Measurements from ENCODE around the gene C17orf113.

C17orf113 gene

DNA sequence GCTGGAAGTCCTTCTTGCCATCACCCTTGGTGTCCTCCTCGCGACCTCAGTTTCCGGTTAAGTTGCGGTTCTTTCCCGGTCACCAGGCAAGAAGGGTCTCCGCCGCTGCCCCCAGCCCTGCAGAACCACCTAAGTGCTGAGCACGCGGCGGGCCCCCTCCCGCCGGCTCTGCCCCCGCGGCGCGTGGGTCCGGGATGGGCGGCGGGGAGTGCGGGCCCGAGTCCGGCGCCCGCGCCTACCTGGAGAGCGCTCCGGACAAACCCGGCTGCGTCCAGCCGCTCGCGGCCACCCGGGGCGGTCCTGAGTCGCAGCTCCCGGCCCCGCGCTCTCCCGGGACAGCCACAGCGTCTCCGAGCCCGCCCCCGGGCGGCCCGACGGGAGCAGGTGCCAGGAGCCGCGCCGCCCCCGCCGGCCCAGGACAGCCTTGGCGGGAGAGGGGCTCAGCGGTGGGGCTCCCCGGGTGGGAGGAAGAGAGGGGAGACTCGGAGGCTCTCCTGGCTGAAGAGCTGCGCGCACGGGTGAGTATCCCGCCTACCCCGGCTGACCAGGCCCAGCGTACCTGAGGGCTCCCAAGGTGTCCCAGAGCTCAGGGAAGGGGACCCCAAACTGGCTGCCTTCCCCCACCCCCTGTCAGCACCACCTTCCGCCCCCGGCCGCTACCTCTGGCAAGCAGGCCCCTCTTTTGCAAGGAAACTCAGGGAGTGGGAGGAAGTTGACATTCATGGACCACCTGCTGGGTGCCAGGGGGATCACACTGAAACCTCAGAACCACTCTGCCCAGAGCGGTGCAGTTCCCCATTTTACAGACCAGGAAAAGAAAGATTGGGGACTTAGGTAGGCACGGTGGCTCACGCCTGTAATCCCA lies 22.2 kb upstream of the C17orf113 start:
- no peak for DNase-seq (ENCODE audit: low read depth)

DNA sequence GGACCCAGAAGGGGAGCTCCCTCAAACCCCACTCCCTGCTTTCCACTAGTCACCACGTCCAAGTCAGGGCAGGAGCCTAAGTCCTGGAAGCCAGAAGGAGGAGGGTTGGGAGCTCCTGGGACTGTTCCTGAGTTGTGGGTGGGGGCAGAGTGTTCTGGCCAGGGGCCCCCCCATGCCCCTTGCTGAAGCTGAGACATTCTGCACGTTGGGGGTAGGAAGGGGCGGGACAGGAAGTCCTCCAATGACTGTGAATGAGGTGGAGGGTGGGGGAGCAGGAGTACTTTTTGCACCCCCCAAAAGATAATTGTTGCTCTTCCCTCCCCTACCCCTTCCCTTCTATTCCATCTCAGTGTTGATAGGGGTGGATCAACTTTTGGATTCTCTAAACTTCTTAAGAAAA lies 21.4 kb upstream of the C17orf113 start:
- DNase-seq (ENCODE audit: low read depth): no peak

DNA sequence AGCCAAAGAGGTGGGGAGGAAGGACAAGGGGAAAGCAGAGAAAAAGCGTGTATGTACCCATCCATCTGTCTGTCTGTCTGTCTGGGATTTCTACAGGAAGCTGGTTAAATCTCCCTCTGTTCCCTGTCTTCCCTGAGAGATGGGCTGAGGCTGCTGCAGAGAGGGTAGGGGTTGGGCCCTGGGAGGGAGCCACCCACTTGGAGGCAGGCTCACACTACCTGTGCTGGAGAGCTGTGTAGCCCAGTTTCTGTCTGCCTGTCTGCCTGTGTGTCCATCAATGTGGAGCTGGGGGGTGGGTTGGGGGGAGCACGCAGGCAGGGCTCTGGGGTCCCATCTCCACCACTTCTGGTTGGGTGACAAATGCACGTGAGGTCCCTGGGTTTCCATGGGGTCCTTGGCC lies 18.6 kb upstream of the C17orf113 start:
- DNase-seq (ENCODE audit: low read depth): no peak

DNA sequence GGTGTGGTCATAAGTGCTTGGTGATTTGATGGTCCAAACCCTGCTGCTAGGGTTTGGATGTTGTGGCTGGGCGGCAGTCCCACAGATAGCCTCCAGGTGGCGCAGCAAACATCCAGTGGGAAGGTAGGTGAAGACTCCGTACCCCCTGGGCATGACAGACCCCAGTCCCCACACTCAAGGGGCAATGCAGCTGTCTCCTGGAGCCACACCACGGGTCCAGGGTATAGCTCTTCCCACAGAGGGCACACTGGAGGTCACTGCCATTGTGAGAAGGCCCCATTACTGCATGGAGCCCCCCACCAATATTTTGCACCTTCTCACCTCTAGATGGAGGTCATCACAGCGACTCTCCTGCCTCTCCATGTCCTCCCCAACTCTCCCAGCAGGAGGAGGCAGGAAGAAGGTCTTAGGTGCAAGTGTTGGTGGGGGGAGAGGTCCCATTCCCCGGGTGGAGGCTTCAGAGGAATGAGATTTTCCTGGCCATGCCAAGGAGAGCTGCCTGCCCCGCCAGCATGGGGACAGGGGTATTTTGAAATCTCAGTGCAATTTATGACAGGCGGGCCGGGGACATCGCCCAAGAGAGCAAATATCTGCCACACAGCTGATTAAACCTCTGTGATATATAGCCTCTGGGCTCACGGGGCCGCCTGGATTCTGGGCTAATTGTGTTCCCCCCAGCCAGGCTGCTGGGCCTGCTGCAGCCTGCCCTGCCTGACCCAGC lies 17.1 kb upstream of the C17orf113 start:
- no peak for DNase-seq (ENCODE audit: low read depth)

DNA sequence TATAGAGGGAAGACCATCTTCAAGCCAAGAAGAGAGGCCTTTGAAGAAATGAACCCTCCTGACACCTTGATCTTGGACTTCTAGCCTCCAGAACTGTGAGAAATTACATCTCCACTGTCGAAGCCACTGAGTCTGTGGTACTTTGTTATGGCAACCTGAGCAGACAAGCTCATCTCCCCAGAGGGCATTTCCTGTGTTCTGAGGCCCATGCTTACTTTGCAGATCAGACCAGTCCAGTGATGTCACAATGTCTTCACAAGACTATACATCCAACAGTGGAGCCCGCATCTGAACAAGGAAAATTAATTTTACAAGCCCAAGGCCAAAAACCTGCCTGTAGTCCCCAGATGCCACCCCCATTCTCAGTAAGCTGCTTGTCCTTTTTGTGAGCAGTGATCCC lies 14.8 kb upstream of the C17orf113 start:
- DNase-seq (ENCODE audit: low read depth): no peak

DNA sequence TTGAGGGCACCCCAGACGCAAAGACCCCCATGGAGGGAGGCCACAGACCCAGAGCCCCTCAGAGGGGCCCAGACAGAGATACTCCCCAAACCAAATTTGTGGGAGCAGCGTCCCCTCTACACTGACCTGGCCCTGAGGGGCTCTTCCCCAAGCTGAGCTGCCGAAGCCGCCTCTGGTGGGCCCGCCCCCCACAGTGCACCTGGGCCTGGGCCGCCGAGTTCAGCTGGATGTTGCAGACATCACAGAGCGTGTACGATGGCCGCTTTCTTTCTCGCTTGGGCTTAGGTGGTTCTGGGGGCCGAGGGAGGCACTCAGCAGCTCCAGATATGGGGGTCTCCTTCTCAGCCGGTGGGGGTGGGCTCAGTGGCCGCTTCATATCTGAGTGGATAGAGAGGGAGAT lies 12.3 kb upstream of the C17orf113 start:
- DNase-seq (ENCODE audit: low read depth): no peak

DNA sequence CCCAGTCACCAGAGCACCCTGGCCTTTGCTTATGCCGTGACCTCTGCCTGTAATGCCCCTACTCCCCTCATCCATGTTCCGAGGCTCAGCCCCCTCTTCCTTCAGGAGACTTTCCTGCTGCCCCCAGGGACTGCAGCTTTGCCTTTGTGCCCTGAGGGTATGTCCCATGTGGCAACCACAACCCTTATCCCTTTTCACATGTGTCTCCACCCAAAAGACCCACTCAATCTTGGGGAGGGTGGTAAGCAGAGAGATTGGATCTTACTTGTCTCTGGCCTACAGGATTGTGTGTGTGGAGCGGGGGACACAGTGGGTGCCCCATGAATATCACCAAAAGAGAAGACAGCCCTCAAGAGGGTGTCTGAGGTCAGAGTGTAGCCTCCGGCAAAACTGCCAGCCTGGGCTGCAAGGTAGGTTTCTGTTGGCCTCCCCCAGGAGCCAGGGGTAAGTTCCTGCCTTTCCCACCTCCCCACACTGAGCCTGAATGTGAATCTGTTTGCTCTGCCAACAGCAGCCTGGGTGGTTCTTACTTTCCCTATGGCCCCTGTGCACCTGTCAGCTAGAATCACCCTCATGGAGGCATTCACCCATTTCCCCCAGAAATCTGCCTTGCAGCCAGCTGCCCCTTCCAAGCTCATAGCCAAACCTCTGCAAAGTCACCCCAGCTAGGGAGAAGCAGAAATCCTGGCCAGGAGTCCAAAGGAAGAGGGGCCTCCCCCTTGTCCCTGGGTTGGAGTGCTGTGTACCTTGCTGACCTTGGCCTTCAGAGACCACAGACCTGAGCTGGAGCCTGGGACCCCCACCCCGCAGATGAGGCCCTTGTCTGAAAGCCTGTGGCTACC lies 11.5 kb upstream of the C17orf113 start:
- no peak for DNase-seq (ENCODE audit: low read depth)

DNA sequence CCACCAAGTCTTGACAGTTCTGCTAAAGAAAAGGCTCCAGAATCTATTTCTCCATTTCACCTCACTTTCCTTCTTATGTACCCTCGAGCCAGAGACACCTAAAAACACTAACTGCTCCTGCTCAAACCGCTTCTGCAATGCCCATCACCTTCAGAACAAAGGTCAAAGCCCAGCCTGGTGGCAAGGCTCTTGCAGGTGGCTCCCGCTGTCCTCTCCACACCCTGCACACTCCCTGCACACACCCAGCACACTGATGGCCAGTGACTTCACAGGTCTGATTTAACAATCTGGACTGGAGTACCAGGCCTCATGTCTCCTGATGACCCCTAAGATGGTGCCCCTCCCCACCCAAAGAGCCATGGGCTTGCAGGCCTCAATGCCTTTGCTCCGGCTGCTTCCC lies 9.8 kb upstream of the C17orf113 start:
- no peak for DNase-seq (ENCODE audit: low read depth)

DNA sequence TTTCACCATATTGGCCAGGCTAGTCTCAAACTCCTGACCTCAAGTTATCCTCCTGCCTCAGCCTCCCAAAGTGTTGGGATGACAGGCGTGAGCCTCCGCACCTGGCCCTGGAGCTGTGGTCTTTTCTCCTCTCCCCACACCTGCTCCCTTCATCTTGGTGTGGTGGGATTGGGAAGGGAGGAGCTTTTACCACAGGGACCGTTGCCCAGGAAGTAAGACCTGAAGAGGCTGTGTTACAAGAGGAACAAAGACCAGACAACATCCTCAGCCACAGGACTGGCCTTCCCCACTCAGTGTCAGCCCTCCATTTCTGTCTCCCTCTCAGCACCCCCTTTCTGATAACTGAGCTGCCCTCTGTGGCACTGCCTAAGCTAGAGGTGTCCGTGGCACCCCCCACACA lies 9.4 kb upstream of the C17orf113 start:
- DNase-seq (ENCODE audit: low read depth): no peak

DNA sequence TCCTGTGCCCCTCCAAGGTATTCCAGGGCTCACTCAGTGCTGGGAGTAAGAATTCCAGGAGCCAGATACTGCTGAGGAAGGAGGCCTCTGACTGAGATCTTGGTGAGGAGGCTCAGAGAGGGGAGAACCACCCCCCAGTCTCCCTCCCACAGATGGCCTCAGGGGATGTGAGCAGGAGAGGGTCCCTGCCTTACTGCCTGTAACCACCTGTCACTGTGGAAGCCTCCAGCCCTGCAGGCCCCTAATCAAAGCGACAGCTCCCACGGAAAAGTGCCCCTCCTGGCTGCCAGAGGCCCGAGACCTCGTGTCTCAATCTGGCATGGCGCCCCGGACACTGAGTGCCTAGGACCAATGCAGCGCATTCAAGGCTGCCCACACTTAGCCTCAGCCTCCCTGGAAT lies 7.7 kb upstream of the C17orf113 start:
- no peak for DNase-seq (ENCODE audit: low read depth)

DNA sequence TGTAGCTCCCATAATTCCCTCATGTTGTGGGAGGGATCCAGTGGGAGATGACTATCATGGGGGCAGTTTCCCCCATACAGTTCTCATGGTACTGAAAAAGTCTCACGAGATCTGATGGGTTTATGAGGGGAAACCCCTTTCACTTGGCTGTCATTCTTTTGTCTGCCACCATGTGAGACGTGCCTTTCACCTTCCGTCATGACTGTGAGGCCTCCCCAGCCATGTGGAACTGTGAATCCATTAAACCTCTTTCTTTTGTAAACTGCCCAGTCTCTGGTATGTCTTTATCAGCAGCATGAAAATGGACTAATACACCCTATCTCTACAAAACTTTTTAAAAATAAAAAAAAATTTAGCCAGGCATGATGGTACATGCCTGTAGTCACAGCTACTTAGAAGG lies 6.2 kb upstream of the C17orf113 start:
- DNase-seq (ENCODE audit: low read depth): no peak

DNA sequence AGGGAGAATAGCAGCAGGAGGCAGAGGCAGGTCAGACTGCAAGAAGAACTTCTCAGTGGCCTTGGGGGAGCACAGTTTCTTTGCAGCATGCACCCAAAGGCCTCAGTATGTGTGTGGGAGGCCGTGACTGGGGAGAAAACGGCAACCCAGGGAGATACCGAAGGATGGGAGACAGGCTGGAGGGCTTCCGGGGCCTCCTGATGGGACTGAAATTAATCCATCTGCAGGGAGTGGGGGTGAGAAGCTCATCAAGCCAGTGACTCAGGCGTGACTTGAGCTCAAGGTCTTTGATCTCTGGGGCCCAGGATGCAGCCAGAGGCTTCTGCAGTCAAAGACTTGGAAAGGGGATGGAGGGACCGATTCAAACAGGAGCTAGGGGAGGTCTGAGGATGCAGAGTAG lies 5.1 kb upstream of the C17orf113 start:
- no peak for DNase-seq (ENCODE audit: low read depth)

DNA sequence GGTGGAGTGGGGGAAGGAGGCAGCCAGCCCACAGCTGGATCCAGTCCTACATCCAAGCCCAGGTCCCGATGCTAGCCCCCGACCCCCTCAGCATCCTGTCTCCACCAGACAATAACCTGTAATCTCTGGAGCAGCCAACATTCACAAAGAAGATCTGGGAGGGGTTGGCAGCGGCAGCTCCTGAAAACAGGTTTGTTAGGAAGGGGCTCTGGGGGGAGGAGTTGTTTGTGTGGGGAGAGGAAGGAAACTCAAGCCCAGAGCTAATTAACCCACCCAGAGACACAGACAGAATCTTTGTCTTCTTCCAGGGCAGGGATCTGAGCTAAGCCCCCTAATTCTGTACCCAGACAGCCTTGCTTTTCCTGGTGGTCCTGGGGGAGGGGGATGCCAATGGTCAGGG lies 4.6 kb upstream of the C17orf113 start:
- DNase-seq (ENCODE audit: low read depth): no peak

DNA sequence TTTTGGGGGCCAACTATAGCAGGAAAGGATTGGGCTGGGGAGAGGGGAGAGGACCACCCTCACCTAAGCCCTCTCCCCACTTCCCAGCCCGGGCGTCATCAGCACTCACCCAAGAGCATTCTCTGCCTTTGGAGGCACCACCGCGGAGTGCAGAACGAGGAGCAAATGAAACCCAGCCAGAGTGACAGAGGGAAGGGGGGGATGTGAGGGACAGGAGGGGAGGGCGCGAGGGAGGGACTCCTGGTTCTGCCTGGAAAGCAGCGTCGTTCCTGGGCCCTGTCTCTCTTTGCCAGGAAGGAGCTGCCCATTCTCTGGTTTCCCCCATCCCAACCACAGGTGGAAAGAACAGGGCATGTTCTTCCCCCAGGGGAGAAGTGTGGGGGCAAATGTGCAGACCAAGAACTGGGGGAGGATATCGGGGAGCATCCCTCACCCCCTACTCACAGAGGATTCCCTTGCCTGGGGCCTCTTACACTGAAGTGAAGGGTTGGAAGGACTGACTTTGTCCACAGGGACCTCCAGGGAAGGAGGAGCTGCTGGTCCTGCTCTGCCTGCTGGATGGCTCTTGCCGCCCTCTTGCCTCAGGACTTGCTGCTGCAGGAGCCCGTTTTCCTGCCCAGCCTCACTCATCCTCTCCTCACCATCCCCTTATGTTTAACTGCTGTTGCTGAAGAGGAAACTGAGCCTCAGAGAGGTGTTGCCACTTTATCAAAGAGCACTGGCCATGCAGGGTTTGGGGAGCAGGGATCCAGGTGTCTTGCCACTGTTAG lies 3.5 kb upstream of the C17orf113 start:
- DNase-seq (ENCODE audit: low read depth): no peak

DNA sequence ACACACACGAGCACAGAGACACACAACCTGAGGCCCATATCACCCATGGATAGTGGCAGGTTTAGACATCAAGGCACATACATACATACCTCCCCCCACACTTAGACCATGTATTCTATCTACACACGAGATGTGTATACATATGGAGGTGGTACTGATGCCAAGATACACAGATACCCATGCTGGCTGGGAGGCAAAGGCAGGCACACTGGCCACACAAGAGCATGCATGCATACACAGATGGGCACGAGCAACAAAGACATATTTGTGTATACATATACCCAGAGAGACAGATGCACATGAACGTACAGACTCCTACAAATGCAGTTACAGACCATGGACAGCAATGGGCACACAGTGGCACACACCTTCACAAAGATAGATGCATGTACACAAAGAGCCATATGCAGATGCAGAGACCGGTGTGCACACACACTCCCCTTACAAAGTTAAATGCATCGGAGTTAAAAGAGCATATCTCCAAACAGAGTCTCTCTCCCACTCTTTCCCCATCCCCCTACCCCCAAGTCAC lies 2.0 kb upstream of the C17orf113 start:
- DNase-seq (ENCODE audit: low read depth): no peak

DNA sequence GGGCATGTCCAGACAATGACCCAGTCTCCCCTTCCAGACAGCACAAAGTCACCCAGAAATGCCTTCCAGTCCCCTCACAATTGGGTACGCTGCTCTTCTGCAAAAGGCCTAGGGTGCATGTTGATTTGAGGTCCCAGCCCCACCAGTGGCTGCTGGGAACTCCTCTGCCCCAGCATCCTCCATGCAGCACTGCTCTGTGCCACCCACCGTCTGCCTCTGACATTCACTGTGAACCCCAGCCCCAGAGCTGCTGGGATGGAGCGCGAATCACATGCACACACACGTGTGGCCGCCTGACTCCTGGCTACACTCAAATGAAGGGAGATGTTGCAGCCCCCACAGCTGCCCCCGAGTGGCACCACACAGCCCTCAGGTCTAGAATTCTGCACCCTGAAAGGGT lies 1.2 kb upstream of the C17orf113 start:
- DNase-seq (ENCODE audit: low read depth): no peak

DNA sequence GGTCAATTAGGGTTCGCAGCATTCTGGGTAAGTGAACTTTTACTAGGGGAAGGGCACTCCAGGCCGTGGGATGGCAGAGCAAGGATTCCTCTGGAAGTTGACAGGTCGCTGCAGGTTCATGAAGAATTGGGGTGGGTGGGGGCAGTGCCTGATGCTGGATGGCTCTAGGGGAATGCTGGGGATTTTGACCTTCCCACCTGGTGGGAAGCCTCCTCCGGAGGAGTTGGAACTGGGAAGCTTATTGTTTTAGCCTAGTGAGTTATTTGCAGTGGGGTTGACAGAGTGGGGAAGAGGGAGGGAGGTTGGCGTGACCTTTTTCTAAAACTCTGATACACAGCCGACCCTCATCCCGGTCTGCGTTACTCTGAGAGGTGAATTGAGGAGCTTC lies 606 bp upstream of the C17orf113 start:
- DNase-seq (ENCODE audit: low read depth): no peak

DNA sequence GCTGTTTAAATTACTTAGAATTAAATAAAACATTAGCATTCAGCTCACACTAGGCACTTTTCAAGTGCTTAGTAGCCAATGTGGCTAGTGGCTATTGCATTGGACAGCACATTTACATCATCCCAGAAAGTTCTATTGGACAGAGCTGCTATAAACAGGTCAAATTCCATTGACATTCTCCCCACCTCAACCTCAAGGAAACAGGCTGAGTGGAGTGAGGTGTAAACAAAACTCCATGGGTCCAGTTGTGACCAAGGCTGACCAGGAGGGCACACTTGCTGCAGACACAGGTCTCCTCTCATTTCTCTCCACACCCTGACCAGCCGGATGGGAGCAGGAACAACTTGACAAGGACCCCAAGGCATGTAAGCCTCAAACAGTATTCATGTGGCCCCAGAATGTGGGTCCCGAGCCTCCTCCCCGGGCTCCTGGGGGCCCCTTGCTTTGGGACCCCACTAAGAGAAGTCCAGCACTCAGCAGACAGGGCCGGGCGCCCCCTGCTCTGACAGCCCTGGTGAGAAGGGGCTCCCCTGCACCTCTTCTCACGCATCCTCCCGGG lies 488 bp downstream of the C17orf113 start:
- DNase-seq (ENCODE audit: low read depth): no peak

DNA sequence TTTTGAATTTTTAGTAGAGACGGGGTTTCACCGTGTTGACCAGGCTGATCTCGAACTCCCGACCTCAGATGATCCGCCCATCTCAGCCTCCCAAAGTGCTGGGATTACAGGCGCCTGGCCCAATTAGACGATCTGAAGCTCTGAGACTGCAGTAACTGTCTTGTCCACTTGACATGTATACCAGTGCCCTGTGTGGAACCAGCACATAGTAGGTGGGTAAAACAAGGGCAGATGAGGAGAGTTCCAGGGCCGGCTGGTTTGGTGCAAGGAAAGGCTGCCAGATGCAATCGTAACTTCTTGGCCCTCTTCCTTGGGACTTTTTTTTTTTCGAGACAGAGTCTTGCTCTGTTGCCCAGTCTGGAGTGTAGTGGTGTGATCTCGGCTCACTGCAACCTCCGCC lies 3.1 kb downstream of the C17orf113 start:
- no peak for DNase-seq (ENCODE audit: low read depth)

DNA sequence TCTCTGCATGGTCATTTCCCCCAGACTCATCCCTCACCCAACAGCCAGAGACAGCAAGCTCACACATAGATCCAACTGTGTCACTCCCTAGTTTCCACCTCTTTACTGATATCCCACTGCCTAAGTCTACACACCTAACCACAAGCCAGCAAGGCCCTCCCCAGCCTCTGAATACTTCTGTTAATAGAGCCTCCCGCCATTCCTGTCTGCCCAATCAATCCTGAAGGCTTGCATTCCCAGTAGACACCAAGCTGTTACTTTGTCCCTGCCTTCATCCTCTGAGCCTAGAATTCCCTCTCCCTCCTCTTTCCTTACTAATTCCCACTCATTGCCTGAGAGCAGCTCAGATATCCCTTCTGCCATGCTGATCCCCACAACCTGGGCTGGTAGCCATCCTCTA lies 4.7 kb downstream of the C17orf113 start:
- no peak for DNase-seq (ENCODE audit: low read depth)

DNA sequence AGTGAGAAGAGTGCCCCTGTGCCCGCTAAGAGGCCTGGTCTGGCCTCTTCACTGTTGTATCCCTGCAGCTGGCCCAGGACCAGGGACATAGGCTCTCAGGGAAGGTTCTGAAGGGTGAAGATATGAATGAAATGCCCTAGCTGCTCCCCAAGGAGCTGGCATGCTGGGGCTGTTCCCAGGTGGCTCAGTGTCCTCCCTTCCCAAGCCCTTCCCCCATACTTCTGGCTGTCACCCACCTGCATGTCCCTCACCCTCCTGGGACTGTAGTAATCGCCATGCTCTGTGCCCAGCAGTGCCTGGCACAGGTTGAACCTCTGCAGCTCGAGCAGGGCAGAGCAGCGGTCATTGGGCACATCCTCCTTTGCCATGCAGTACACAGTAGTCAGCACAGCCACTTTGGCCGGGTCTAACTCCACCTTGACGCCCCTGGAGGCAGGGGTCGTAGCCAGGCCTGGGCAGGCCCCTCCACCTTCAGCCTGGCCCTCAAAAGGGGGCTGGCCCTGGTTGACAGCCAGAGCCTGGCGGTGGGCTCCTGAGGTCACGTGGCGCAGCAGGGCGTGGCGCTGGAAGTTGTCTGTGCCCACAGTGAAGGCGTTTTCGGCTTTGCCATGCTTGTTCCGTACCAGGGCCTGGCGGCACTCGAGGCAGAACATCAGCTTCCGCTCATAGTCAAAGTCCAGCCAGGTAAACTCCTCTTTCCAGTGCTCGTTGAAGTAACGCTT lies 7.6 kb downstream of the C17orf113 start:
- DNase-seq (ENCODE audit: low read depth): no peak
